ENCODE results near the gene HNRNPA3.

- TF ChIP-seq KAT2A (conservative IDR thresholded peaks at IDR 0.05; ENCODE audit: control insufficient read depth, low read depth, low read length): no peak
- no peak for TF ChIP-seq HDGF (IDR thresholded peaks at IDR 0.05)
Observed at GRCh38 chr2:177256695-177257094, 44.1 kb downstream of the HNRNPA3 start.
